Astrocyte (in vitro differentiated cells and primary cell): ENCODE measurements around the gene TNFRSF12A. TPM values are rescaled to one million over a fixed set of nuclear protein-coding genes. Genes with fewer than 3 reads are reported as not detected.

Source experiments
- DNase-seq: peaks from one replicate; pipeline ENCODE4 v3.0.0-alpha.2; 2010; ENCODE audit warnings: low read depth
- FAIRE-seq: peaks from 2 replicates; lab custom pipeline; 2011; peaks lifted over from hg19 to GRCh38; lab: Jason Lieb, UNC
- H2AFZ ChIP-seq: 2 replicates; pipeline ENCODE4 v1.6.0; 2012; ENCODE audit warnings: low read depth, low read length, inconsistent platforms
- H3K27ac ChIP-seq: 2 replicates; pipeline ENCODE4 v1.5.1; 2011; ENCODE audit warnings: low read depth, low read length, inconsistent platforms
- H3K27me3 ChIP-seq: 2 replicates; pipeline ENCODE4 v1.6.0; 2011; ENCODE audit warnings: low read length, inconsistent platforms; ENCODE audit not compliant: insufficient read depth
- H3K36me3 ChIP-seq: 2 replicates; pipeline ENCODE4 v1.5.1; 2011; ENCODE audit warnings: low read length, inconsistent platforms; ENCODE audit not compliant: insufficient read depth
- H3K4me1 ChIP-seq: 2 replicates; pipeline ENCODE4 v1.5.1; 2011; ENCODE audit warnings: low read length, inconsistent platforms; ENCODE audit not compliant: insufficient read depth
- H3K4me2 ChIP-seq: 2 replicates; pipeline ENCODE4 v1.6.0; 2012; ENCODE audit warnings: low read length, inconsistent platforms
- H3K4me3 ChIP-seq: 2 replicates; pipeline ENCODE4 v1.5.1; 2011; ENCODE audit warnings: low read depth, mild to moderate bottlenecking, low read length, inconsistent platforms; ENCODE audit not compliant: insufficient read depth
- H3K79me2 ChIP-seq: 2 replicates; pipeline ENCODE4 v1.6.0; 2012; ENCODE audit warnings: mild to moderate bottlenecking, low read length, inconsistent platforms; ENCODE audit not compliant: insufficient read depth
- H3K9ac ChIP-seq: 2 replicates; pipeline ENCODE4 v1.6.0; 2012; ENCODE audit warnings: mild to moderate bottlenecking, low read length, inconsistent platforms
- H3K9me3 ChIP-seq: 2 replicates; pipeline ENCODE4 v1.5.1; 2012; ENCODE audit warnings: low read depth, mild to moderate bottlenecking, low read length, inconsistent platforms; ENCODE audit not compliant: insufficient read depth
- H4K20me1 ChIP-seq: 2 replicates; pipeline ENCODE4 v1.6.0; 2012; ENCODE audit warnings: low read length, inconsistent platforms; ENCODE audit not compliant: insufficient read depth
- H3K27ac Mint-ChIP-seq: one replicate; pipeline ENCODE4 v1.8.0; 2021; ENCODE audit warnings: mild to moderate bottlenecking, mixed read lengths; ENCODE audit not compliant: unreplicated experiment
- H3K27me3 Mint-ChIP-seq: one replicate; pipeline ENCODE4 v1.8.0; 2021; ENCODE audit warnings: low read depth, mixed read lengths; ENCODE audit not compliant: unreplicated experiment
- H3K36me3 Mint-ChIP-seq: one replicate; pipeline ENCODE4 v1.8.0; 2021; ENCODE audit warnings: low read depth, mixed read lengths; ENCODE audit not compliant: unreplicated experiment
- H3K4me1 Mint-ChIP-seq: one replicate; pipeline ENCODE4 v1.8.0; 2021; ENCODE audit warnings: low read depth, mixed read lengths; ENCODE audit not compliant: unreplicated experiment
- H3K4me3 Mint-ChIP-seq: one replicate; pipeline ENCODE4 v1.8.0; 2021; ENCODE audit warnings: mild to moderate bottlenecking, moderate library complexity, mixed read lengths; ENCODE audit not compliant: unreplicated experiment
- H3K9me3 Mint-ChIP-seq: one replicate; pipeline ENCODE4 v1.8.0; 2021; ENCODE audit warnings: mild to moderate bottlenecking, mixed read lengths; ENCODE audit not compliant: unreplicated experiment
- CTCF ChIP-seq: IDR thresholded peaks from 2 replicates; pipeline ENCODE4 v1.5.1; 2011; ENCODE audit warnings: low read depth, mild to moderate bottlenecking, inconsistent platforms, low read length, moderate library complexity; ENCODE audit not compliant: insufficient read depth
- EZH2 ChIP-seq: IDR thresholded peaks from 2 replicates; pipeline ENCODE4 v1.6.1; 2012; ENCODE audit warnings: mild to moderate bottlenecking, low read length, inconsistent platforms; ENCODE audit not compliant: insufficient read depth
- total RNA-seq: library from RNA; stranded (reverse); gene quantifications from 2 replicates; pipeline ENCODE4 v1.2.1, GENCODE V29; 2021

TNFRSF12A gene
- total RNA-seq, 1 donor from 2014 or later, result 262 TPM

- FAIRE-seq (no peak), DNase-seq (peak; percentile 41)
- Mint-ChIP-seq H3K4me3 (peak within 1 kb of the TSS; percentile 83), H3K4me1 (peaks cover 3% of the 10 kb centered on the region), H3K36me3 (no peaks in the 10 kb centered on the region), H3K27me3 (peaks cover 10% of the 10 kb centered on the region), H3K9me3 (no peaks in the 10 kb centered on the region), H3K27ac (peak within 1 kb of the TSS; percentile 72)
- Histone ChIP-seq H3K27me3 (no peaks in the 10 kb centered on the region), H4K20me1 (no peaks in the 10 kb centered on the region), H3K79me2 (peaks cover 6% of the 10 kb centered on the region), H2AFZ (peak within 1 kb of the TSS; percentile 97), H3K36me3 (no peaks in the 10 kb centered on the region), H3K4me2 (peak within 1 kb of the TSS; percentile 97), H3K4me3 (peak within 1 kb of the TSS; percentile 68), H3K27ac (peak within 1 kb of the TSS; percentile 77), H3K9ac (peak within 1 kb of the TSS; percentile 92), H3K4me1 (peaks cover 17% of the 10 kb centered on the region), H3K9me3 (no peaks in the 10 kb centered on the region)
- TF ChIP-seq CTCF (no peak), EZH2 (no peak)
These were observed 39.7 kb upstream of the TNFRSF12A start, which contains the start of gene PKMYT1 for GRCh38 chr16:2980227-2981176. Gene PKMYT1, minus strand, starts transcription at chr16:2980446. Its CDS starts 789 bp downstream, at chr16:2979657.

DNA sequence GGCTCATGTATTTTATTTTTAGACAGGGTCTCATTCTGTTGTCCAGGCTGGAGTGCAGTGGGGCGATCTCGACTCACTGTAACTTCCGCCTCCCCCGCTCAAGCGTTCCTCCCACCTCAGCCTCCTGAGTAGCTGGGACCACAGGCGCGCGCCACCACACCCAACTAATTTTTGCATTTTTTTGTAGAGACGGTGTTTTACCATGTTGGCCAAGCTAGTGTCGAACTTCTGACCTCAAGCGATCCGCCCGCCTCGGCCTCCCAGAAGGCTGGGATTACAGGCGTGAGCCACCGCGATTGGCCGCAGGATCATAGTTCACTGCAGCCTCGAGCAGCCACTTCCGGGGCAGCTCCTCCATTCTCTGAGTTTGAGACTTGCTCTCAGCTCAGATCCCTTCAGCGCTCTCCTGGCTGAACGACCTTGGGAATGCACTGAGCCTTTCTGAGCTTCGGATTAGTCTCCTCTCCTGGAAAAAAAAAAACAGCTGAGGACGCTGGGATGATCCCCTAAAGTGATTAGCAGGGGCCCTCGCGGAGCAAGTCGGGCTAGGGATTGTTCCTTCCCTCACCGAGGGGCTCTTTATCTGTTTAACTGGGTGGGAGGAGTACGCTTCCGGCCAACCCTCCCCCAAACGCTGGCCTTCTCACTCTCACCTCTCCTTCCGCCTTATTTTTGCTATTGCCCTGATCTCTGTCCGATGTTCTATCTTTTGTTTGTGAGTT is 38.8 kb upstream of the TNFRSF12A start:
- no peaks in the 10 kb centered on the region for H3K36me3 ChIP-seq
- peaks cover 17% of the 10 kb centered on the region for H3K4me1 ChIP-seq
- peak overlapping the region; percentile 68 for H3K4me3 ChIP-seq
- no peak overlapping the region for H3K27ac ChIP-seq
- H3K79me2 ChIP-seq, result peaks cover 6% of the 10 kb centered on the region
- peak overlapping the region; percentile 83 for H3K4me3 Mint-ChIP-seq
- H3K9me3 ChIP-seq, result no peaks in the 10 kb centered on the region
- H3K27me3 Mint-ChIP-seq, result peaks cover 12% of the 10 kb centered on the region
- H3K4me2 ChIP-seq, result peak overlapping the region; percentile 97
- H3K4me1 Mint-ChIP-seq, result peaks cover 3% of the 10 kb centered on the region
- H2AFZ ChIP-seq, result no peak overlapping the region
- H3K9ac ChIP-seq, result peak overlapping the region; percentile 92
- H4K20me1 ChIP-seq, result no peaks in the 10 kb centered on the region
- H3K27ac Mint-ChIP-seq, result peak overlapping the region; percentile 72
- no peaks in the 10 kb centered on the region for H3K9me3 Mint-ChIP-seq
- no peaks in the 10 kb centered on the region for H3K36me3 Mint-ChIP-seq
- TF ChIP-seq CTCF (no peak), EZH2 (no peak)
- FAIRE-seq, result no peak
- DNase-seq, result no peak
- no peaks in the 10 kb centered on the region for H3K27me3 ChIP-seq
